ENCODE results near the gene CA12. TPM values are rescaled to one million over a fixed set of nuclear protein-coding genes. Genes with fewer than 3 reads are reported as not detected.

The CA12 gene
- total RNA-seq, 1 donor from 2014 or later: 0.97 TPM

- no peak for DNase-seq (ENCODE audit: extremely low spot score, unreplicated experiment)
- TF ChIP-seq CTCF (IDR thresholded peaks at IDR 0.05): no peak
- no peaks in the 10 kb centered on the region for H3K9me3 Mint-ChIP-seq (ENCODE audit: unreplicated experiment)
- peaks cover 8% of the 10 kb centered on the region for H3K4me1 Mint-ChIP-seq (ENCODE audit: unreplicated experiment)
- no peaks in the 10 kb centered on the region for H3K36me3 Mint-ChIP-seq (ENCODE audit: unreplicated experiment)
- H3K27ac Mint-ChIP-seq (ENCODE audit: unreplicated experiment): no peak overlapping the region
- no peak overlapping the region for H3K4me3 Mint-ChIP-seq (ENCODE audit: unreplicated experiment)
- peaks cover 1% of the 10 kb centered on the region for H3K27me3 Mint-ChIP-seq (ENCODE audit: unreplicated experiment)
Measured at GRCh38 chr15:63387748-63388493, 6.3 kb upstream of the CA12 start.

GRCh38 chr15:63385911-63386531 lies 4.4 kb upstream of the CA12 start:
- H3K27me3 Mint-ChIP-seq (ENCODE audit: unreplicated experiment): peaks cover 4% of the 10 kb centered on the region
- no peaks in the 10 kb centered on the region for H3K9me3 Mint-ChIP-seq (ENCODE audit: unreplicated experiment)
- H3K27ac Mint-ChIP-seq (ENCODE audit: unreplicated experiment): no peak overlapping the region
- H3K4me1 Mint-ChIP-seq (ENCODE audit: unreplicated experiment): peaks cover 17% of the 10 kb centered on the region
- no peak overlapping the region for H3K4me3 Mint-ChIP-seq (ENCODE audit: unreplicated experiment)
- H3K36me3 Mint-ChIP-seq (ENCODE audit: unreplicated experiment): no peaks in the 10 kb centered on the region
- no peak for DNase-seq (ENCODE audit: extremely low spot score, unreplicated experiment)
- no peak for TF ChIP-seq CTCF (IDR thresholded peaks at IDR 0.05)

- Mint-ChIP-seq H3K9me3 (ENCODE audit: unreplicated experiment) (no peaks in the 10 kb centered on the region), H3K36me3 (ENCODE audit: unreplicated experiment) (no peaks in the 10 kb centered on the region)
Measured at GRCh38 chr15:63384906-63385305, 3.3 kb upstream of the CA12 start.

GRCh38 chr15:63382966-63383710 lies 1.5 kb upstream of the CA12 start:
- Mint-ChIP-seq H3K27ac (ENCODE audit: unreplicated experiment) (no peak overlapping the region), H3K4me3 (ENCODE audit: unreplicated experiment) (no peak overlapping the region), H3K4me1 (ENCODE audit: unreplicated experiment) (peaks cover 25% of the 10 kb centered on the region), H3K9me3 (ENCODE audit: unreplicated experiment) (no peaks in the 10 kb centered on the region), H3K27me3 (ENCODE audit: unreplicated experiment) (peaks cover 7% of the 10 kb centered on the region), H3K36me3 (ENCODE audit: unreplicated experiment) (no peaks in the 10 kb centered on the region)
- TF ChIP-seq CTCF (IDR thresholded peaks at IDR 0.05): no peak
- DNase-seq (ENCODE audit: extremely low spot score, unreplicated experiment): no peak

More at GRCh38 chr15:63384906-63385305, 3.3 kb upstream of the CA12 start:
- peaks cover 24% of the 10 kb centered on the region for H3K4me1 Mint-ChIP-seq (ENCODE audit: unreplicated experiment)
- peaks cover 7% of the 10 kb centered on the region for H3K27me3 Mint-ChIP-seq (ENCODE audit: unreplicated experiment)
- H3K27ac Mint-ChIP-seq (ENCODE audit: unreplicated experiment): no peak overlapping the region
- TF ChIP-seq CTCF (IDR thresholded peaks at IDR 0.05): no peak
- H3K4me3 Mint-ChIP-seq (ENCODE audit: unreplicated experiment): no peak overlapping the region
- DNase-seq (ENCODE audit: extremely low spot score, unreplicated experiment): no peak

GRCh38 chr15:63380808-63381282 lies 801 bp downstream of the CA12 start:
- DNase-seq (ENCODE audit: extremely low spot score, unreplicated experiment): no peak
- H3K27me3 Mint-ChIP-seq (ENCODE audit: unreplicated experiment): peaks cover 7% of the 10 kb centered on the region

More at GRCh38 chr15:63380808-63381282, 801 bp downstream of the CA12 start:
- Mint-ChIP-seq H3K27ac (ENCODE audit: unreplicated experiment) (no peak overlapping the region), H3K9me3 (ENCODE audit: unreplicated experiment) (no peaks in the 10 kb centered on the region), H3K36me3 (ENCODE audit: unreplicated experiment) (no peaks in the 10 kb centered on the region), H3K4me3 (ENCODE audit: unreplicated experiment) (peak overlapping the region; percentile 67), H3K4me1 (ENCODE audit: unreplicated experiment) (peaks cover 24% of the 10 kb centered on the region)
- no peak for TF ChIP-seq CTCF (IDR thresholded peaks at IDR 0.05)

All from osteocyte (in vitro differentiated cells).